IPS DF 6.9 (cell line): ENCODE results near the gene HUS1B.
A peak's percentile ranks its signal among the peaks of the same experiment; 100 is the strongest.

Experiments
- DNase-seq: peaks from one replicate; pipeline ENCODE4 v3.0.0-alpha.2; 2013; ENCODE audit warnings: low read depth, low spot score
- H3K27ac ChIP-seq: one replicate; pipeline ENCODE4 v1.5.1; 2013; ENCODE audit warnings: low read length, control low read depth
- H3K27me3 ChIP-seq: 2 replicates; pipeline ENCODE4 v1.6.1; 2013; ENCODE audit warnings: mild to moderate bottlenecking, low read length; ENCODE audit not compliant: control insufficient read depth, insufficient read depth
- H3K36me3 ChIP-seq: 2 replicates; pipeline ENCODE4 v1.6.1; 2013; ENCODE audit warnings: low read length; ENCODE audit not compliant: control insufficient read depth, insufficient read depth
- H3K4me1 ChIP-seq: 2 replicates; pipeline ENCODE4 v1.6.1; 2013; ENCODE audit warnings: low read length; ENCODE audit not compliant: control insufficient read depth, insufficient read depth
- H3K4me3 ChIP-seq: 2 replicates; pipeline ENCODE4 v1.5.1; 2013; ENCODE audit warnings: mild to moderate bottlenecking, low read length
- H3K9me3 ChIP-seq: 2 replicates; pipeline ENCODE4 v1.6.1; 2013; ENCODE audit warnings: low read length, inconsistent platforms; ENCODE audit not compliant: control insufficient read depth, insufficient read depth
- WGBS: extraction: QIAGEN DNeasy Blood & Tissue Kit; methylation state at CpG from one replicate; pipeline ENCODE4 v1.1.7; 2013; ENCODE audit warnings: mixed read lengths, missing lambda C conversion rate; ENCODE audit not compliant: insufficient read length, insufficient coverage; 5-methylcytosine and 5-hydroxymethylcytosine counted together

The HUS1B gene

DNA sequence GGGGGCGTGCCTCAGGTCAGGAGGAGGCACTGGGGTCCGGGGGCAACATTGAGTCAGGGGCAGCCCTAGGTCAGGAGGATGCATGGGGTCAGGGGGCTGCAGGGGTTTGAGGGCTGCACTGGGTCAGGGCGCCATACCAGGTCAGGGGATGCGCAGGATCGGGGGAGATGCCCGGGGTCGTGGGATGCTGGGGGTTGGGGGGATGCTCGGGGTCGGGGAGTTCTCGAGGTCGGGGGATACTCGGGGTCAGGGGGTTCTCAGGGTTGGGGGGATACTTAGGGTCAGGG is 36.8 kb upstream of the HUS1B start:
- no CpG with 5 or more reads among the region's 12 CpGs for WGBS
- H3K27ac ChIP-seq: no peak overlapping the region
- DNase-seq: no peak
- peak overlapping the region; percentile 99; the same call in 1 of the 2 replicates for H3K4me3 ChIP-seq
- peaks cover 2% of the 10 kb centered on the region for H3K4me1 ChIP-seq
- H3K36me3 ChIP-seq: 0 out of 2 replicates have a peak, but pooled peaks cover 2% of the 10 kb centered on the region
- no peaks in the 10 kb centered on the region for H3K9me3 ChIP-seq
- no peaks in the 10 kb centered on the region for H3K27me3 ChIP-seq

DNA sequence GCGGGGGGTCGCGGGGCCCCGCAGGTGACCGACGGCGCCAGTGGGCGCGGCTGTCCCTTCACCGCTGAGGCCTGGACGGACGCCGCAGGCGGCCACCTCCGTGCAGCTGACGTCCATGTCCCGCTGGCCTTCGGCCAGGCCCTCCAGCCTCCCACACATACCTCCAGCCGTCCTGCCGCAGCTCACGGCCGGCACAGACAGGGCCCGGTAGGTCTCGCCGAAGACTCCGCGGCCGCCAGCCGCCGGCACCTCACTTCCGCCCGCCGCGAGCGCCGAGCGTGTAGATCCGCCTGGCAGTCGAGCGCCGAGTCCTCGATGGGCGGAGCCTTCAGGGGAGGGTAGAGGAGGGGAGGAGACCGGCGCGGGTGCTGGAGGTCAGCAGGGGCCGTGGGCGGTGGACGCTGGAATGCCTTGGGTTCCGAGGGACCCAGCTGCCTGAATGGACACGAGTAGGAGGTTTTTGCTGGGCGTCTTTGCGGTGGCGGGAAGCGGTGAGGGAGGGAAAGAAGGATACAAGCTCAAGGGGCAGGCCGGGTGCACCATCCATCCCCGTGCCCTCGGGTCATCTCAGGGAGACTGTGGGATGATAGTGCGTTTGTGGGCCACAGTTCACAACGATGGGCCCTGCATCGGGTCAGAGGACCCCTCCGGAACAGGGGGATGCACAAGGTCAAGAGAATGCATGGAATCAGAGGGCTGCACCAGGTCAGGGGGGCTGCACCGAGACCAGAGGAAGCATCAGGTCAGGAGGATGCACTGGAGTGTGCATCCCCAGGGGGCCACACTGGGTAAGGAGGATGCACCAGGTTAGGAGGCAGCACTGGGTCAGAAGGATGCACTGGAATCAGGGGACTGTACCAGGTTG is 36.2 kb upstream of the HUS1B start, which contains the start of gene EXOC2:
Gene EXOC2 (minus strand): TSS at position 282 of the 865 bp plus-strand sequence. CDS start 55,321 bp downstream, outside the sequence.
- Histone ChIP-seq H3K27me3 (no peaks in the 10 kb centered on the region), H3K9me3 (no peaks in the 10 kb centered on the region), H3K4me3 (peak within 1 kb of the TSS; percentile 99), H3K4me1 (peaks cover 2% of the 10 kb centered on the region), H3K36me3 (0 out of 2 replicates have a peak, but pooled peaks cover 2% of the 10 kb centered on the region), H3K27ac (no peak within 1 kb of the TSS)
- no CpG with 5 or more reads among the region's 63 CpGs for WGBS
- no peak for DNase-seq

DNA sequence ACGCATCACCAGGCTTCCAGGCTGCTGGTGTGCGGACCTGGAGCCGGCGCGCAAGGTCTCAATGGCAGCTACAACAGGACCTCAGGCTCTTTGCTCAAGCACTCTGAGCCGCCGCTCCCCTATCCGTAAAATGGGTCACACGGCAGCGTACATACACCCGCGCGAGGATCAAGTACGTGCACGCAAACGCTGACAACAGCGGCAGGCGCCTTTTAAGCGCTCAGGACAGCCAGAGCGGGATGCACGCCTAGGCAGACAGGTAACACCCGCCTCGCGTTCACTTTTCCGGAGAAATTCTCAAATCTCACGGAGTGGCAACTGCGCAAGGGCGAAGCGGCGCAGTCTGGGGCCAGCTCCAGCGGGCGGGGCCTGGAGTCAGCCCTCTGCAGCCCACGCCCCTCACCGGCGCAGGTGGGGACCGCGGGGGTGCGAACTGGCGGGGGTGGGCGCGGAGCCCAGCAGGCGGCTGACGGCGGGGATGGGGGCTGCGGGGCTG is 35.5 kb upstream of the HUS1B start:
- Histone ChIP-seq H3K9me3 (no peaks in the 10 kb centered on the region), H3K27me3 (no peaks in the 10 kb centered on the region), H3K27ac (no peak overlapping the region), H3K4me3 (peak overlapping the region; percentile 99), H3K36me3 (0 out of 2 replicates have a peak, but pooled peaks cover 2% of the 10 kb centered on the region), H3K4me1 (peaks cover 2% of the 10 kb centered on the region)
- no CpG with 5 or more reads among the region's 45 CpGs for WGBS
- no peak for DNase-seq

DNA sequence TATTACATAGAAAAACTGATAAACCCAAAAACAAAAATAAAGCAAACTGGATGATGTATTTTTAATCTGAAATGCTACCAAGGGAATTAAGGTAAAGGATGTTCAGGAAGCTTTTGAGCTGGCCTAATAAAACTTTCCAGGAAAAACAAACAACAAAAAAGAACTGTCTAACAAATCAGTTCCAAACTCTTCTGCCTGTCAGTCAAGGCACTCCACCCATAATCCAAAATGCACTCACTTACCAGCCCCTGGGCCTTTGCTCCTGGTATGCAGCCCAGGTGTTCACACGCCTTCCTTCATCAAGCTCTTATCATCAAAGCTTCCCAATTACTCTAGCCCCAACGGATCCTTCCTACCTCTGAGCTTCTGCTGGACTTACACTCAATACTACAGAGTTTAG is 32.3 kb upstream of the HUS1B start:
- WGBS: no CpG with 5 or more reads among the region's 2 CpGs
- no peak for DNase-seq
- Histone ChIP-seq H3K27ac (no peak overlapping the region), H3K27me3 (no peaks in the 10 kb centered on the region), H3K36me3 (0 out of 2 replicates have a peak, but pooled peaks cover 2% of the 10 kb centered on the region), H3K4me1 (peaks cover 5% of the 10 kb centered on the region), H3K4me3 (no peak overlapping the region), H3K9me3 (no peaks in the 10 kb centered on the region)

DNA sequence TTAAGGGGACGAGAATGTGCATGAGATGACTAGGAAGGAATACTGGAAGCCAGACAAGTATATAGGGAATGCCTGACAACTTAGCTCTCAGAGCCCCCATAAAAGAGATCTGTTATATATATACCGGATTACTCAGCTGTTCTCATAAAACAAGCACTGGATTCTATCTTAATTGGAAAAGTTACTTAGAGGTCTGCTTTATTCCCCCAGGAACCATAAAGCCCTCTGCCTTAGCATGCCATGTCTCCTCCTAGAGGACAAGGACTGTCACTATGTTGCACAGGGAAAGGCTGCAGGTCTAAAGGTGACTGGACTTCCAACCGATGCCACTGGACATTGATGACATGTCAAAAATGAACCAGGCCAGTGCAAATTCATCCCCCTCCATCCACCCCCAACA is 29.6 kb upstream of the HUS1B start:
- Histone ChIP-seq H3K4me1 (peaks cover 6% of the 10 kb centered on the region; the same call in 1 of the 2 replicates), H3K36me3 (0 out of 2 replicates have a peak, but pooled peaks cover 2% of the 10 kb centered on the region), H3K27me3 (no peaks in the 10 kb centered on the region), H3K9me3 (no peaks in the 10 kb centered on the region), H3K4me3 (no peak overlapping the region), H3K27ac (no peak overlapping the region)
- no CpG with 5 or more reads among the region's 3 CpGs for WGBS
- DNase-seq: no peak

DNA sequence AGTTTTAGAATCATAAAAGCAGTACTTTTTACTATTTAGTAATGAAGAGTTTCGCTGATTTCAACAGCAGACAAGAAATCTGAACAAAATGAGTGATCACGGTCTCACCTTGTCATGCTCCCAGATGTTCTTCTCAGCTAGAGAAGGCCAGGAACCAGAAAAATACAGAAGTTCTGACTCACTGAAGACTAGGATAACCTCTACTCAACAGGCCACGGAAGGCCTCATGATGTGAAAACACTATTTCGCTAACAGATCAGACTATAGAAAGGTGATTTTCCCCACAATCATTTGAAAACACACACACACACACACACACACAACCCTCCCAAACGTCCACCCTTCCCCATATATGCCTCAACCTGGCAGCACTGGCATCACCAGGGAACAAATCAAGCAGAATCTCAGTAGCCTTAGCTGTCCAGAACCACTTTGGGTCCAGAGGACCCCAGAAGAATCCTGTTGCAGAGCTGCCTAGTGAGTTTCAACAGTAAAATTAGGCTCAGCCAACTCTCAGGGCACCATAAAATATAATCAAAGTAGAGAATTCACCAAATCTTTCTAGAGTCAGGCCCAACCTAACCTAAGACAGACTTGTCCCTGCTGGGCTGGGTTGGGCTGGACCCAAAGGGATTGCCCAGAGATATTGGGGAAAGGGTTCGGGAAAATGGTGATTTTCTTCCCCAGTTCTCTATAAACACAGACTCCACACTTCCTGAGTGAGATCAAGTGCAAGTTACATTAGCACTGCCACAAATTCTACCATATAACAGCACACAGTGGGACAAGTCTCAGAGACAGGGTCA is 28.1 kb upstream of the HUS1B start:
- no peak overlapping the region for H3K4me3 ChIP-seq
- no CpG with 5 or more reads among the region's 6 CpGs for WGBS
- H3K36me3 ChIP-seq: 0 out of 2 replicates have a peak, but pooled peaks cover under 1% of the 10 kb centered on the region
- H3K27ac ChIP-seq: no peak overlapping the region
- H3K4me1 ChIP-seq: peaks cover 6% of the 10 kb centered on the region; the same call in 1 of the 2 replicates
- H3K9me3 ChIP-seq: no peaks in the 10 kb centered on the region
- no peaks in the 10 kb centered on the region for H3K27me3 ChIP-seq
- no peak for DNase-seq

DNA sequence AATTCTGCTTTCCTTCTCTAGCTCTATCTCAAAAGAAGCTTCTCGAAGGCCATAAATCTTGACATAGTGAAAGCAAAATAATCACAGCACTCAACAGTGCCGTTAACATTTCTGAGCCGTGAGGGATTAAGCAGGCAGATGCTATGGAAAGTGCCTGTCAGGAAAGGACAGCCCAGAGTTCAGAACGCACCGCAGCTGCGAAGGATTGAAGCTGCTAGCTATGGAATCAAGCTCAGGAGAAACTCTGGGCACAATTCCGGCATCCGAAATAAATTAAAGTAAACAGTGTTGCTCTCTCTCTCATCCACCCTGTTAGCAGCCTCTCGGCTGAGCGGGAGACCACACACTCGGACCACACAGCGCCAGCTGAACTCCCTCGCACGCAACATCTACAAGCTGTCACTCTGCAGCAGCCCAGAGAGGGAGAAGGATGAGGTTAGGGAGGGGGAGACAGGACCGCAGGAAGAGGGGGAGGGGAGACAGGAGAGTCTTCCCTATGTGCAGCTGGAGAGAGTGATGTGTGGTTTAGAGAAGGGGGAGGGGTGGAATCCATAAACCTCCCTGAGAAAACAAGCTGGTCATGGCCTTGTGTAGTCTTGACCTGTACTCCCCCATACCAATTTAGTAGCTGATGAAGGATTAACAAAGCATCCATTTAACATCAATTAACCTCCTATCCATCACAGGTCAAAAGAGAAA is 27.0 kb upstream of the HUS1B start:
- peaks cover 8% of the 10 kb centered on the region; the same call in 1 of the 2 replicates for H3K4me1 ChIP-seq
- peak overlapping the region; percentile 10; the same call in 1 of the 2 replicates for H3K4me3 ChIP-seq
- no CpG with 5 or more reads among the region's 15 CpGs for WGBS
- no peaks in the 10 kb centered on the region for H3K36me3 ChIP-seq
- no peak overlapping the region for H3K27ac ChIP-seq
- H3K27me3 ChIP-seq: no peaks in the 10 kb centered on the region
- H3K9me3 ChIP-seq: no peaks in the 10 kb centered on the region
- peak; percentile 57 for DNase-seq

DNA sequence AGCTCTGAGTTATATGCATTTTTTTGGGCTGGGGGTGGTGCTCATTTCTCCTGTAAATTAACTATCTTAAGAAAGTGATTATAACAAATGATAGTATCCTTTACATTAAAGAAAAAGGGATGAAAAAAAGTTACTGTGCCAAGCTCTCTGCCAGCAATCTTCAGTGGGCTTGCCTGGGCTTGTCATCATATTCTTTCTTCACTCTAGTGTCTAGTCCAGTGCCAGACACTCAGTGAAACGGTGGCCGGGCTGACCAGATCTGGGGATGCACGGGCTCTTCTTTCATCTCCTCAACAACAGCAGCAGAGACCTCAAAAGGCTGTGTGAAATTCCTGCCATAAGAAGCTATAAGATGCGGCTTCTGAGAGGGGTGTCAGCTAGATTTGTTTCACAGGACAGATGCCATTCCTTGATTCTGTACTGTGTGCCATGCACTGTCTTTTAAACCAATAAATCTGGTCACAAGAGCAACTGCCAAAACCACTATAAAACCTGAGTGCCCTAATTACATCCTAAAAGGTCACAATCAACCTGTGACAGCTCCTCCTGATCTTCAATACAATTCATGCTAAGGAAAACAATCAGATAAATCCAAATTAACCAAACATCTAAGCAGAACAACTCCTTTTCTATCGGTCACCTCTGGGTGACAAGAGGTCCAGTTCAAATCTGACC is 23.9 kb upstream of the HUS1B start:
- H3K4me3 ChIP-seq: no peak overlapping the region
- no peak for DNase-seq
- peak overlapping the region; percentile 56 for H3K27ac ChIP-seq
- peaks cover 8% of the 10 kb centered on the region; the same call in 1 of the 2 replicates for H3K4me1 ChIP-seq
- no peaks in the 10 kb centered on the region for H3K9me3 ChIP-seq
- WGBS: no CpG with 5 or more reads among the region's 5 CpGs
- H3K27me3 ChIP-seq: no peaks in the 10 kb centered on the region
- no peaks in the 10 kb centered on the region for H3K36me3 ChIP-seq

DNA sequence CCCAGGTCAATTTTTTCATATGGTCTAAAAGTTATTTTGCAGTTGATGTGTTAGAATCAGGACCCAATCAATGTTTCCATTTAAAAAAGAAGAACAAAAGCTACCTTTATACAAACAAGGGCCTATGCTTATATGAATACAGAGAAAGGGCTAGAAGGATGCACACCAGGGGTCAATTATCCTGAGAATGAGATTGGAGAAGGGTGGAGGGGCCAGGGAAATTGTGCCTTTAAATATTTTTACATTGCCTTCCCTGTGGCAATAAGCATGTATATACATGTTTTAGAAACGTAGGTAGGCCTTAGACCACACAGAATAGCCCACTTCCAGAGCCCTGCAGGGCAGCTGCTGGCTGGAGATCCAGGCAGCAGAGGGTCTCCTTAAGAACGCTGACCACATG is 23.4 kb upstream of the HUS1B start:
- Histone ChIP-seq H3K9me3 (no peaks in the 10 kb centered on the region), H3K27ac (no peak overlapping the region), H3K36me3 (no peaks in the 10 kb centered on the region), H3K4me3 (no peak overlapping the region), H3K27me3 (no peaks in the 10 kb centered on the region), H3K4me1 (peaks cover 8% of the 10 kb centered on the region; the same call in 1 of the 2 replicates)
- WGBS: no CpG with 5 or more reads among the region's 2 CpGs
- DNase-seq: no peak
